HUES6 (cell line): ENCODE results near the gene ACTL10.
"Not testable (repeated sequence)": the region's sequence is repeated elsewhere in the genome, so short reads cannot be mapped to it uniquely, and the experiment has no call there.

Experiments used
- H3K27ac ChIP-seq: 2 replicates; pipeline ENCODE4 v1.7.0; 2013; ENCODE audit warnings: low read depth, mild to moderate bottlenecking, low read length, inconsistent platforms
- H3K27me3 ChIP-seq: 2 replicates; pipeline ENCODE4 v1.6.1; 2013; ENCODE audit warnings: low read length; ENCODE audit not compliant: control insufficient read depth, insufficient read depth
- H3K36me3 ChIP-seq: 2 replicates; pipeline ENCODE4 v1.6.1; 2013; ENCODE audit warnings: low read length; ENCODE audit not compliant: control insufficient read depth, insufficient read depth
- H3K4me1 ChIP-seq: 2 replicates; pipeline ENCODE4 v1.6.1; 2013; ENCODE audit warnings: low read length; ENCODE audit not compliant: control insufficient read depth, insufficient read depth
- H3K4me3 ChIP-seq: 2 replicates; pipeline ENCODE4 v1.5.1; 2013; ENCODE audit warnings: low read depth, low read length
- H3K9ac ChIP-seq: one replicate; pipeline ENCODE4 v1.6.1; 2013; ENCODE audit warnings: mild to moderate bottlenecking, low read length
- H3K9me3 ChIP-seq: 2 replicates; pipeline ENCODE4 v1.6.1; 2013; ENCODE audit warnings: low read depth, low read length; ENCODE audit not compliant: control insufficient read depth, insufficient read depth

The ACTL10 gene

GRCh38 chr20:33635341-33635740, 31.4 kb upstream of the ACTL10 start:
- Histone ChIP-seq H3K4me3 (no peak overlapping the region), H3K9me3 (no peaks in the 10 kb centered on the region), H3K27ac (no peak overlapping the region), H3K9ac (no peak overlapping the region), H3K27me3 (no peaks in the 10 kb centered on the region), H3K4me1 (no peaks in the 10 kb centered on the region), H3K36me3 (peaks cover 45% of the 10 kb centered on the region)

GRCh38 chr20:33636776-33637175, 30.0 kb upstream of the ACTL10 start:
- Histone ChIP-seq H3K9ac (no peak overlapping the region), H3K27me3 (no peaks in the 10 kb centered on the region), H3K9me3 (no peaks in the 10 kb centered on the region), H3K36me3 (peaks cover 45% of the 10 kb centered on the region), H3K27ac (no peak overlapping the region), H3K4me1 (no peaks in the 10 kb centered on the region), H3K4me3 (no peak overlapping the region)

GRCh38 chr20:33640287-33640686, 26.5 kb upstream of the ACTL10 start:
- H3K4me3 ChIP-seq = no peak overlapping the region
- H3K9ac ChIP-seq = no peak overlapping the region
- no peaks in the 10 kb centered on the region for H3K27me3 ChIP-seq
- H3K4me1 ChIP-seq = no peaks in the 10 kb centered on the region
- H3K36me3 ChIP-seq = peaks cover 59% of the 10 kb centered on the region
- no peak overlapping the region for H3K27ac ChIP-seq
- H3K9me3 ChIP-seq = no peaks in the 10 kb centered on the region

GRCh38 chr20:33644313-33645071, 22.3 kb upstream of the ACTL10 start:
- no peaks in the 10 kb centered on the region for H3K9me3 ChIP-seq
- no peak overlapping the region for H3K4me3 ChIP-seq
- no peak overlapping the region for H3K27ac ChIP-seq
- H3K9ac ChIP-seq = no peak overlapping the region
- H3K36me3 ChIP-seq = peaks cover 48% of the 10 kb centered on the region
- no peaks in the 10 kb centered on the region for H3K27me3 ChIP-seq
- H3K4me1 ChIP-seq = no peaks in the 10 kb centered on the region

- Histone ChIP-seq H3K4me1 (no peaks in the 10 kb centered on the region), H3K36me3 (peaks cover 44% of the 10 kb centered on the region), H3K9ac (no peak overlapping the region), H3K4me3 (no peak overlapping the region), H3K27ac (no peak overlapping the region), H3K27me3 (no peaks in the 10 kb centered on the region), H3K9me3 (no peaks in the 10 kb centered on the region)
These were observed 21.7 kb upstream of the ACTL10 start for GRCh38 chr20:33645072-33645358.

GRCh38 chr20:33645396-33645795, 21.3 kb upstream of the ACTL10 start:
- Histone ChIP-seq H3K9ac (no peak overlapping the region), H3K36me3 (peaks cover 40% of the 10 kb centered on the region), H3K27me3 (no peaks in the 10 kb centered on the region), H3K4me1 (no peaks in the 10 kb centered on the region), H3K27ac (no peak overlapping the region), H3K9me3 (no peaks in the 10 kb centered on the region), H3K4me3 (no peak overlapping the region)

GRCh38 chr20:33646191-33646590, 20.6 kb upstream of the ACTL10 start:
- no peak overlapping the region for H3K4me3 ChIP-seq
- H3K36me3 ChIP-seq = peaks cover 35% of the 10 kb centered on the region
- H3K9ac ChIP-seq = no peak overlapping the region
- H3K27ac ChIP-seq = no peak overlapping the region
- no peaks in the 10 kb centered on the region for H3K4me1 ChIP-seq
- H3K27me3 ChIP-seq = no peaks in the 10 kb centered on the region
- no peaks in the 10 kb centered on the region for H3K9me3 ChIP-seq

- peaks cover 30% of the 10 kb centered on the region for H3K36me3 ChIP-seq
- H3K27ac ChIP-seq = not testable (repeated sequence)
These were observed 19.7 kb upstream of the ACTL10 start for GRCh38 chr20:33646959-33647602.

GRCh38 chr20:33647603-33648395, 18.9 kb upstream of the ACTL10 start:
- Histone ChIP-seq H3K36me3 (peaks cover 29% of the 10 kb centered on the region), H3K4me1 (no peaks in the 10 kb centered on the region), H3K9me3 (no peaks in the 10 kb centered on the region), H3K9ac (no peak overlapping the region), H3K27ac (no peak overlapping the region), H3K27me3 (no peaks in the 10 kb centered on the region), H3K4me3 (no peak overlapping the region)

More at GRCh38 chr20:33646959-33647602, 19.7 kb upstream of the ACTL10 start:
- not testable (repeated sequence) for H3K9ac ChIP-seq, H3K4me3 ChIP-seq, H3K4me1 ChIP-seq, H3K9me3 ChIP-seq, H3K27me3 ChIP-seq

- H3K9me3 ChIP-seq = no peaks in the 10 kb centered on the region
- no peak overlapping the region for H3K4me3 ChIP-seq
- peaks cover 25% of the 10 kb centered on the region for H3K36me3 ChIP-seq
- peaks cover 5% of the 10 kb centered on the region for H3K4me1 ChIP-seq
- H3K9ac ChIP-seq = no peak overlapping the region
- H3K27me3 ChIP-seq = no peaks in the 10 kb centered on the region
- H3K27ac ChIP-seq = no peak overlapping the region
These were observed 18.2 kb upstream of the ACTL10 start for GRCh38 chr20:33648396-33649004.
